Activated CD4-positive, alpha-beta T cell treated with anti-CD3 and anti-CD28 coated beads, Interleukin-2, Interleukin-6, amounts not matched to agents 100 ng/mL and 50 ng/mL, durations not matched to agents 16 hours and 8 hours (primary cell): ENCODE data around the gene MIA.
"Not testable (repeated sequence)": the region's sequence is repeated elsewhere in the genome, so short reads cannot be mapped to it uniquely, and the experiment has no call there.

ENCODE experiments used
- DNase-seq: peaks from one replicate; pipeline ENCODE4 v3.0.0-alpha.2; 2020

The MIA gene

GRCh38 chr19:40750874-40751537, 24.3 kb upstream of the MIA start, which contains the start of gene SNRPA:
Gene SNRPA (plus strand): TSS chr19:40751203. CDS start chr19:40751409, 206 bp downstream.
- peak; percentile 98 for DNase-seq

DNA sequence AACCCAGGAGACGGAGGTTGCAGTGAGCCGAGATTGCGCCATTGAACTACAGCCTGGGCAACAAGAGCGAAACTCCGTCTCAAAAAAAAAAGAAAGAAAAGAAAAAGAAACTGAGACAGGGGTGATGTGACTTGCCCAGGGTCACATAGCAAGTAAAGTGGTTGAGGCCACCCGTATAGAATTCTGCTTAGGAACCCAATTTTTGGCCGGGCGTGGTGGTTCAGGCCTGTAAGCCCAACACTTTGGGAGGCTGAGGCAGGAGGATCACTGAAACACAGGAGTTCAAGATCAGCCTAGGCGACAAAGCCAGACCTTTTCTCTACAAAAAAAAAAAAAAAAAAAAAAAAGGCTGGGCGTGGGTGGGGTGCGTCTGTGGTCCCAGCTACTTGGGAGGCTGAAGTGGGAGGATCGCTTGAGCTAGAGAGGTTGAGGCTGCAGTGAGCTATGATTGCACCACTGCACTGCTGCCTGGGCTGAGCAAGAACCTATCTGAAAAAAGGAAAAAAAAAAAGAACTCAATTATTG, 23.0 kb upstream of the MIA start:
- peak; percentile 31 for DNase-seq

DNA sequence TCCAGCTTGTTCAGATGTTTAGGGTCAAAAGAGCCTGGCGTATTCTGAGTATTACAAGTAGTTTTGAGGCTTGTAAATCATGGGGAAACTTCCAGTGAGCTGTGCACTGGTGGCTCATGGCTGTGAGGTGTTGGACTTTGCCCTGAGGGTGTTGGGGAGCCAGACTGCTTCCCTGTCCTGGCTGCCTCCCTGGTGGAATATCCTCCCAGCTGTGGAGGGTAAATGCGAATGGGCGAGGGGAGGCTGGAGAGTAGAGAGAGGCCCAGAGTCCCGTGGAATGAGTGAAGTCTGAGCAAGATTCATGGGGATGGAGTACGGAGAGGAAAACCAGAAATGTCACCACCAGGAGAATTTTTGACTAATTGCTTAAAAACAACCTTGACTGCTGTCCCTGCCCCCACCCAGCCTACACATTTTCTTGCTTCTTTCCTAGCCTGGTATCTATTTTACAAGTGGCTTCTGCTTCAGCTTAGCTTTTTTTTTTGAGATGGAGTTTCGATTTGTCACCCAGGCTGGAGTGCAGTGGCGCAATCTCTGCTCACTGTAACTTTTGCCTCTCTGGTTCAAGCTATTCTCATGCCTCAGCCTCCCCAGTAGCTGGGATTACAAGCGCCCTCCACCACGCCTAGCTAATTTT, 20.6 kb upstream of the MIA start:
- DNase-seq: peak; percentile 78

GRCh38 chr19:40755248-40755624, 20.1 kb upstream of the MIA start:
- no peak for DNase-seq

DNA sequence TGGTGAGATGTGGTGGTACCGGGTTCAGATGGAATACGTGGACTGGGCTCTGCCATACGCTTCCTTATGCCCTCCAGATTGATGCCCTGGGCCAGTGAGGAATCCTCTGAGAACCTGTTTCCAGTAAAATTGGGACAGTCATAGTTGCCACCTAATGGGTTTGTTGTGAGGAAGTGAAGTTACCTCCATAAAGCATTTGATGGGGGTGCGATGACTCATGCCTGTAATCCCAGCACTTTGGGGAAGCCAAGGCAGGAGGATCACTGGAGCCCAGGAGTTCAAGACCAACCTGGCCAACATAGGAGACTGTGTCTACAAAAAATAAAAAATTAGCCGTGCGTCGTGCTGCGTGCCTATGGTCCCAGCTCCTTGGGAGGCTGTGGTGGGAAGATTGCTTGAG, 19.5 kb upstream of the MIA start:
- no peak for DNase-seq

DNA sequence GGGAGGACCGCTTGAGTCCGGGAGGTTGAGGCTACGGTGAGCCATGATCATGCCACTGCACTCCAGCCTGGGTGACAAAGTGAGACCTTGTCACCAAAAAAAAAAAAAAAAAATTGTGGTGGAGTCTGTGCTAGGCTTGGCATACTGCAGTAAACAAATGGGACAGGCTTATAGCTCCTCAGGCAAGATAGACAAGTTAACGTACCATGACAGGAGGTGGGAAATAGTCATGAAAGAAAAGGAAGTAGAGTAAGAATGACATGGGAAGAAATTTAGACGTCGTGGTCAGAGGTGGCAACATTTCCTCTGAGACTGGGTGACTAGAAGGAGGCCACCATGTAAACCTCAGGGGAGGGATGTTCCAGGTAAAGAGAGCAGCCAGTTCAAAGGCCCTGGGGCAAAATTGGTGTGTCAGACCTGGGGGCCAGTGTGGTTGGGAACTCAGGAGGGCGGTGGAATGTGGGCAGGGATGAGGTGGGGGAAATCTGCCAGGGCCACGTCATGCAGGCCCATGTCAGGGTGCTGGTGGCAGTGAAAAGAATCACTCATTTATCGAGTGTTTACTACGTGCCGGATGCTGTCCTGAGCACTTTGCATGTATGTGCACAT, 18.7 kb upstream of the MIA start:
- DNase-seq: peak; percentile 42

DNA sequence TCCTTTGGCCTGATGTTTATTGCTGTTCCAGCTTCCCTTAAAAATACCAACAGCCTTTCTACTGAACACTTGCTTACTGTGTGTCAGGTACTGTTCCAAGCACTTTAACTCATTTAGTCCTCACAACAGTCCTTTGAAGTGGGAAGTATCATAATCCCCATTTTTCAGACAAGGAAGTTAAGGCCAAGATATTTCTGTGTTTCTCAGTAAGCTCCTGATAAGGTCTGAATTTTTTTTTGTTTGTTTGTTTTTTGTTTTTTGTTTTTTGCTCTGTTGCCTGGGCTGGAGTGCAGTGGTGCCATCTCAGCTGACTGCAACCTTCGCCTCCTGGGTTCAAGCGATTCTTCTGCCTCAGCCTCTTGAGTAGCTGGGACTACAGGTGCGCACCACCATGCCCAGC, 16.8 kb upstream of the MIA start:
- DNase-seq: no peak

- DNase-seq: no peak
Measured at GRCh38 chr19:40759352-40759751, 16.0 kb upstream of the MIA start.

DNA sequence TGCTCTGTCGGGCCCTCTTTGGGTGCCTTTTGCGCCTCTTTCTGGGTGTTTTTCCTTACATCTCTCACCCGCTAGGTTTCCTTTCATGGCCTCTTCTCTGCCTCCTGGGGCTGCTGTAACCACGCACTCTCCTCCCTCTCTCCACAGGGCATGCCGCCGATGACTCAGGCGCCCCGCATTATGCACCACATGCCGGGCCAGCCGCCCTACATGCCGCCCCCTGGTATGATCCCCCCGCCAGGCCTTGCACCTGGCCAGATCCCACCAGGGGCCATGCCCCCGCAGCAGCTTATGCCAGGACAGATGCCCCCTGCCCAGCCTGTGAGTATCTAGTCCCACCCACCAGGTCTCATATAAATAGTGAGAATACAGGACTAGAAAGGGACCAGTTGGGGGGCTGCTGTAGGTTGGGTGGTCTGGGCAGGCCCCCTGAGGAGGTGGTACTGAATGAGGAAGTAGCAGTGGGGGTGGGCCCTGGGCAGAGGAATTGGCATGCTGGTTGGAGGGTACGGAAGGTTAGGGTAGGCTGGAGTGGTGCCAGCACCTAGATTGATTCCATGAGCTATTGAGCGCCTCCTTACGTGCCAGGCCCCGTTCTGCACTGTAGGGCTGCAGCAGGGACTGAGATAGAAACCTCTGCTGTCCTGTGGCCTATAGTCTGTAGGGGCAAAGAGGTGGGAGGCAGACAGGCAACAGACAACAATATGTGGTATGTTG, 12.4 kb upstream of the MIA start:
- no peak for DNase-seq

DNA sequence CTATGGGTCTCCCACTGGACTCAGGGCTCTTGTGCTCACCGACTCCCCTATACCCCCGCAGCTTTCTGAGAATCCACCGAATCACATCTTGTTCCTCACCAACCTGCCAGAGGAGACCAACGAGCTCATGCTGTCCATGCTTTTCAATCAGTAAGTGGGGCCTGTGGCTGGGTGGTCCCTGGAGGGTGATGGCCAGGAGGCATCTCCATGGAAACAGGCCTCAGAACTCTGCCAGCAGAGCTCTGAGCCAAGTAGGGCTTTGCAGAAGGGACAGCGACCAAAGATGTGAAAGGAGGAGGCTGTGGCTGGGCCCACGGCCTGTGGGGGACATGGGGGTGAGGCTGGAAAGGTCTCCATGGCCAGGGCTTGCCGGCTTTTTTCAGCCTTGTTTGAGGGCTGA, 11.8 kb upstream of the MIA start:
- DNase-seq: no peak

GRCh38 chr19:40763963-40764362, 11.4 kb upstream of the MIA start:
- no peak for DNase-seq

DNA sequence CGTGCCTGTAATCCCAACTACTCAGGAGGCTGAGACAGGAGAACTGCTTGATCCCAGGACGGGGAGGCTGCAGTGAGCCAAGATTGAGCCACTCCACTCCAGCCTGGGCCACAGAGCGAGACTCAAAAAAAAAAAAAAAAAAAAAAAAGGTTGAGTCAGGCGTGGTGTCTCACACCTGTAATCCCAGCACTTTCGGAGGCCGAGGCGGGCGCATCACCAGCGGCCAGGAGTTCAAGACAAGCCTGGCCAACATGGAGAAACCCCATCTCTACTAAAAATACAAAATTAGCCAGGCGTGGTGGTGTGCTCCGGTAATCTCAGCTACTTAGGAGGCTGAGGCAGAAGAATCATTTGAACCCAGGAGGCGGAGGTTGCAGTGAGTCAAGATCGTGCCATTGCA, 8.9 kb upstream of the MIA start:
- DNase-seq: not testable (repeated sequence)

DNA sequence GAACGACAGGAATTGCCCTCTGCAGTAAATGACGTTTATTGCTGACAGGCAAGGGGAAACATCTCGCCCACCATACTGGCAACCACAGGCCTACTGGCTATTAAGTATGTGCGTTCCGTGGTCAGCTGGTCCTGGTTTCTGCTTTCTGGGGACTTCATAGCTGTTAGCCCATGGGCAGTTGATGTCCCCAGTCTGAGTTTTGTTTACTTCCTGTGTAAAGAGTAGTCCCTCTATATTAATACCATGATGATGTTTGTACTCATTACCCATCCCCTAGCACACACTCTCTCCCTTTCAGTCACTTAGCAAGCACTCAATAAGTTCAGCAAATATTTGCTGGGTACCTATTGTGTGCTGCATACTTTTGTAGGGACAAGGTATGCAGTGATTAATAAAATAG, 6.5 kb upstream of the MIA start:
- DNase-seq: no peak

DNA sequence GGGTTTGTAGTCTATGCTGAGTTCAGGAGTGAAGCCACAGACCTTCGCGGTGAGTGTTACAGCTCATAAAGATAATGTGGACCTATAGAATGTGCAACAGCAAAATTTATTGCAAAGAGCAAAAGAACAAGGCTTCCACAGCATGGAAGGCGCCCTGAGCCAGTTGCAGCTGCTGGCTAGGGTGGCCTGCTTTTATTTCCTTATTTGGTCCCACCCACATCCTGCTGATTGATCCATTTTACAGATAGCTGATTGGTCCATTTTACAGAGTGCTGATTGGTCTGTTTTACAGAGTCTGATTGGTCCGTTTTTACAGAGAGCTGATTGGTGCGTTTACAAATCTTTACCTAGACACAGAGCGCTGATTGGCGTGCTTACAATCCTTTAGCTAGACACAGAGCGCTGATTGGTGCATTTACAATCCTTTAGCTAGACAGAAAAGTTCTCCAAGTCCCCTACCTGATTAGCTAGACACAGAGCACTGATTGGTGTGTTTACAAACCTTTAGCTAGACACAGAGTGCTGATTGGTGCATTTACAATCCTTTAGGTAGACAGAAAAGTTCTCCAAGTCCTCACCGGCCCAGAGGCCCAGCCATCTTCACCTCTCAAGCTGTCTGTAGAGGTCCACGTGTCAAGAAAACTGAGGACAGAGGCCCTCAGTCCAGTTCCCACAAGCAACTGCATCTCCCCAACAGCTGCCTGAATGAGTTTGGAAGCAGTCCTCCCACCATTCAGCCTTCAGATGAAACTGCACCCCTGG, 4.0 kb upstream of the MIA start:
- DNase-seq: peak; percentile 27

DNA sequence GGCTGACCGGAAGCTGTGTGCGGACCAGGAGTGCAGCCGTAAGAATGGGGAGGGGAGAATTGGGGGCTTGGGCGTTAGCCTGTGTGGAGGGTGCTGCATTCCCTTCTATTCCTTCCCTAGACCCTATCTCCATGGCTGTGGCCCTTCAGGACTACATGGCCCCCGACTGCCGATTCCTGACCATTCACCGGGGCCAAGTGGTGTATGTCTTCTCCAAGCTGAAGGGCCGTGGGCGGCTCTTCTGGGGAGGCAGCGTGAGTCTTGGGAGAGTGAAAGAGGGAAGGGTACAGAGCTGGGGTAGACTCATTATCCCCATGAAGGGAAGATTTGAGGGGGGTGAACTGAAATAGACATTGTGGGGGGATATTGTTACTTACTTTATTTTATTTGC, 306 bp downstream of the MIA start:
- DNase-seq: no peak

GRCh38 chr19:40776364-40776763, 1.0 kb downstream of the MIA start:
- DNase-seq: no peak

DNA sequence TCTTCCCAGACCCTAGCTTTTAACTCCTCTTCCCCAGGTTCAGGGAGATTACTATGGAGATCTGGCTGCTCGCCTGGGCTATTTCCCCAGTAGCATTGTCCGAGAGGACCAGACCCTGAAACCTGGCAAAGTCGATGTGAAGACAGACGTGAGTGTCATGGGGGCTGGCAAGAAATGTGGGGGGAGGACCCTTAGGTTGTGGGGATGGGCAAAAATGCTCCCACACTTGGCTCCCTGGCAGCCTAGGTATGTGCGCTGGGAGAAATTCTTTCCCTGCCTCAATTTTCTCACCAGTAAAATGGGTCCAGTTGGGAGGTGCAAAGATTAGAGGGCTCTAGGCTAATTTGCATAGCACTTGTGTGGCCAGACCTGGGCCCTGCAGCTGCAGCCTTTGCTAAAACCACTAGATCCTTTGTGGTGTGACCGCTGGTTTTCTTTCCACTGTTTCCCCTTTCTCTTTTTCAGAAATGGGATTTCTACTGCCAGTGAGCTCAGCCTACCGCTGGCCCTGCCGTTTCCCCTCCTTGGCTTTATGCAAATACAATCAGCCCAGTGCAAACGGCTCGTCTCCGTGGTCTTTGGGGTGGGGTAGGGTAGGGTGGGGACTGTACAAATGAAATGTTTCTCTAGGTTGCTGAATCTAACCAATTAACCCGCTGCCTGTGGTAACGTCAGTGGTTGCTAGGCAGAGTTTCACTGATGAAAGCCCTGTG, 1.8 kb downstream of the MIA start:
- peak; percentile 96 for DNase-seq

- DNase-seq: no peak
Measured at GRCh38 chr19:40777645-40777936, 2.3 kb downstream of the MIA start.

DNA sequence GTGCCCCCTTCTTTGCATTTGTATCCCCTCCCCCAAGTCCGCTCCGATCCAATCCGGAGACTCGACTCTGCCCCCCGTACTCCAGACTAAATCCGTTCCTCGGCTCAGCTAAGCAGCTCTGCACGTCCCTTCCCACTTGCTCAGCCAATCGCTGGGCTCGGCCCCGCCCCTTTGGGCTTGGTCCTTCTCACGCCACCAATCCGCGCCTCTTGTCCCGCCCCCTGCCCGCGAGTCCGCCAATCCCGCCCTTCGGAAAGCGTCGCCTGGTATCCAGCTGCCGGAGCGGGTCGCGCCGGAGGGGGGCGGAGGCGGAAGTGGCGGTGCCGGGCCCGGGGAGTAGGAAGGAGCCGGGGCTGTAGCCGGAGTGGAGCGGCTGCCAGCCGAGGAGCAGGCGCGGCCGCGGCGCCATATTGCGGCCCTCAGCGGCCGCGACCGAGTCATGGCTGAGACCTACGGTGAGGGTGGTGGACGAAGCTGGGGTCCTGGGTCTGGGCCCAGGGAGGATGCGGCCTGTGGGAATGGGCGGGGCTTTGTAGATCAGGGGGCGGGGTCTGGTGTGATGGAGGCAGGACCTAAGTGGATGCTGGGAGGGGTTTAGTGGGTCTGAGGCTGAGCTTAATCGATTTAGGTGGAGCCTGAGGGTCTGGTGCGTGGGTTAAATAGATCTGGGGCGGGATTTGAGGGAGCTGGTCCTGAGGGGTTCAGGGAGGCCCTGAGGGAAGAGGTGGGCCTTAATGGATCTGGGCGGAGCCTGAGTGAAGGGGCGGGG, 2.8 kb downstream of the MIA start, which contains the start of gene RAB4B:
RAB4B (plus strand) TSS at position 311 of the 769 bp plus-strand sequence; CDS start at position 440, 129 bp downstream.
- DNase-seq: peak; percentile 100

DNA sequence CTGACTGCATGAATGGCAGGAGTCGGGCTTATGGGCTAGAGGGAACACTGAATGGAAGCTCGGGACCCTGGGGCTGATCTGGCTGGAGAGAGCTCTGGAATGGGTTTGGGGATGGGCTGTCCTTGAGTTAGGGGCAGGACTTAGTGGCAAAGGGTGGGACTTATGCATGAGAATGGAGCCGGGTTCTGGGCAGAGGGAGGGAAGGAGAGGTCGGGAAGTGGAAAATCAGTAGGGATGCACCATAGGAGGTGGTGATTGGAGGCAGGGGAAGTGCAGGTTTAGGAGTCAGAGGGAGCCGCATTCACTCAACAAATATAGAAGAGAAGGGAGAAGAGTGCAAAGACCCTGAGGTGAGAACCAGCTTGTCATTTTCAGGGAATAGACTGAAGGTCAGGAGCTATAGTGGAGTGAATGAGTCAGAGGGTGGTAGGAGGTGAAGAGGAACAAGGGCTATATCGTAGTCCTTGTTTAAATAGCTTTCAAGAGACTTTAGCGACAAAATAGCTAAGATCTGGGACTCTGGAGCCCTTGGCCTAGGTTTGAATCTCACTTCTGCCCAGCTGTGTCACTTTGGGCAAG, 3.5 kb downstream of the MIA start:
- DNase-seq: no peak

- no peak for DNase-seq
Measured at GRCh38 chr19:40780582-40780981, 5.3 kb downstream of the MIA start.
